ENCODE measurements around the gene MPRIP.
"Not testable (repeated sequence)": the region's sequence is repeated elsewhere in the genome, so short reads cannot be mapped to it uniquely, and the experiment has no call there.

The MPRIP gene

DNA sequence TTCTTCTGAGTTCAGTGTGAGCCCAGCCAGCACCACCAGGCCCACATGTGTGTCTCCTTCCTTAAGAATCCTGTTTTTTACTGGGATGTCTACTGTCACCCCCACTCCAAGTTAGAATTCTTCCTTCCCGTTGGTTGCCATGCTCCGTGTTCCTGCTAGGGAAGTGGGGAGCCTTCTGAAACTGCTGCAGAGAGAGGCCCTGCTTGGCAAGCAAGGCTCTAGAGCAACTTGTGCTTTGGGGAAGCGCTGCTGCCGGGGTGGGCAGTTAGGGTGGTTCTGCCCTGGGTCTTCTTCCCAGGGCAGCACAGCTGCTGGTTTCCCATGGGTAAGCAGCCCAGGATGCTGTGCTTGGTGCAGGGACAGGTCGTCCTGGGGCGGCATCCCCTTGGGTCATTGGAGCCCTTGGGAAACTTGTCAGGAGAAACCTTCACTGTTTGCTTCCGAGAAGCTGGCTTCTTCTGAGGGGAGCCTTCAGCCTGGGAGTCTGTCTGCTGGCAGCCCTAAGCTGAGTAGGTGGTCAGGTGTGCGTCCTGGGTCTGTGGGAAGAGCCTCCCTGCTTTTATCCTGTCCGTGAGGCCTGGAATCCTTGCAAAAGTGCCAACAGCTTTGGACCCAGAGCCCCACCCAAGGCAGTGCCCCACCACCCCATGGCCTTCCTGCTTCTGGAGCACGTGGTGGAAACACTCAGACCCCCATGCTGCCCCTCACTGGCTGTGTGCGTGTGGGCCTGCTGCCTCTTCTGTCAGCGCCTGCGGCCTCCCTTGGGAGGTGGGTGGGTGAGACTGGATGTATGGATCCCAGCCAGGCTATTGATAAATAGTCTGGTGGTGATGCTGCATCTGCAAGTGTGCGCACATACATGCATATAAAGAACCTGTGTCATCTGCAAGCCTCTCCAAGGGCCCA, 92.0 kb downstream of the MPRIP start:
- no peak for DNase-seq

DNA sequence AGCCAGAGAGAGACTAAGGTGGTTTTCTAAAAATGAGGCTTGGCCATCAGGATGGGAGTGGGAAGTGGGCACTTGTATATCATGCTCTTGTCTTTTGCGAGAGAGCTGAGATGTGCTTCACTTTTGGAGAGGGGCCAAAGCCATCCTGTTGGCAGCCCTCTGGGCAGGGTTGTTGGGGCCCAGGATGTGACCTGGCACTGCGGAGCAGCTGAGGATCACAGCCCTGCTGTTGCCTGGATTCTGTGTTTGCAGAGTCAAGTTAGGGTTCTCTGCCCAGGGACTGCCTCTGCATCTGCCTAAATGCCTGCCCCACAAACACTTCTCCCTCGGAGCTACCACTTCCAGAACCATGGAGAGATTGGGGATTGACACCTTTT, 92.7 kb downstream of the MPRIP start:
- DNase-seq, result no peak

DNA sequence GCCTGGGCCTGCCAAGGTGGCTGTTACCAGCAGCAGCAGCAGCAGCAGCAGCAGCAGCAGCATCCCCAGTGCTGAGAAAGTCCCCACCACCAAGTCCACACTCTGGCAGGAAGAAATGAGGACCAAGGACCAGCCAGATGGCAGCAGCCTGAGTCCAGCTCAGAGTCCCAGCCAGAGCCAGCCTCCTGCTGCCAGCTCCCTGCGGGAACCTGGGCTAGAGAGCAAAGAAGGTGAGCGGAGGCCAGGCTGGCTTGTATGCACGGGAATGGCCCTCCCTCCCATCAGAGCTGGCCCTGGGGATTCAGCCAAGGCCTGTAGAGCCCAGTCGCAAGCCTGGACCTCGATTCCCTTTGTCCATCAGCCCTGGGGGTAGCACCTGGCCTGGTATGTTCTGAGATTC, 94.0 kb downstream of the MPRIP start:
- DNase-seq, result not testable (repeated sequence)

DNA sequence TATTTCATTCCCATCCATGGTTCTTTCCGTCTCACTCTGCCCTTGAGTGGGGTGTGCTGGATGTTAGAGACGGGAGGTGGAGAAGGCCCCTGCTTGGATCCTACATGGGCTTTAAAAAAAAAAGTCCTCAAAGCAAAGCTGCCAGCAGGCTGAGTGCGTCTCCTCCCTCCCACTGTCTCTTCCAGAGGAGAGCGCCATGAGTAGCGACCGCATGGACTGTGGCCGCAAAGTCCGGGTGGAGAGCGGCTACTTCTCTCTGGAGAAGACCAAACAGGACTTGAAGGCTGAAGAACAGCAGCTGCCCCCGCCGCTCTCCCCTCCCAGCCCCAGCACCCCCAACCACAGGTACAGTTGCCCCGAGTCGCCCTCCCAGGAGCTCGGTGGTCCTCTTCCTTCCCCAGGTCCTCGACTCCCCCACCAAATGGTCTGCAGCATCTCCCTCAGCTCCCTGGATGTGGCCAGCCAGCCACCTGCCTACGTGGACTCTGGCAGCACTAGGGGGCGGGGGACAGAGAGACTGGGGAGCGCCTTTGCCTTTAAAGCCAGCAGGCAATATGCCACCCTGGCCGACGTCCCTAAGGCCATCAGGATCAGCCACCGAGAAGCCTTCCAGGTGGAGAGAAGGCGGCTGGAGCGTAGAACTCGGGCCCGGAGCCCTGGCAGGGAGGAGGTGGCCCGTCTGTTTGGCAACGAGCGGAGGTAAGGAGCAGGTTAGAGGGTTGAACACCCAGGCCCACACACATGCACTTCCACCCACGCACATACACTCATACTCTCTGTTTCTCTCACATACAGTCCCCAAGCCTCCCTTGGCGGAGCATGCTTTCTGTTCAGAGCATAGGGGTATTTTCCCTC, 95.7 kb downstream of the MPRIP start:
- no peak for DNase-seq

DNA sequence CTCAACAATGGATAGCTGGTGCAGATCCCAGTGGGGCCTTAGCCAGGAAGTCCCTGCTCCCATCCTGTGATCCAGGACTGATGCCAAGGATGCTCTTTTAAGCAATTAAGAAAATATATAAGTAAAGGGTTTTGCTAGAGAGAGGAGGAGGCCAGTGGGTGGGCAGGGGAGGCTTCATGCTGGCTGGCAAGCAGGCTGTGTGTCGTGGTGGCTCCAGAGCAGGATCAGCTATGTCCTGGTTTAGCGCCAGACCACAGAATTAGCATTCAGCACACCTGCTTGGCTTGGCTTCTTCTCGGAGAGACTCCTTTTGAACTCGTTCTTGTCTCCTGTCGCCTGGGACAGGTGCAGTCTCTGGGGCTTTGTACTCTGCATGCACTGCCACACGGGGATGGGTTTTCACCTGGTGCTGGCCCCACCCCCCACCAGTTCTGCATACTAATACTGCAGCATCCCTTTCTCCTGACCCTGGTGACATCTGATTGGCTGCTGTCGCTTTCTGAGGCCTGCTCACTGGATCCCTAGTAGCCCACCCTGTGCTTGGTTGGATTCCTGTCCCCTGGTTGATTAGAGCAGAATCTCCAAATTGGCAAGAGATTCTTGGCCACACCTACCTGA, 97.8 kb downstream of the MPRIP start:
- DNase-seq, result no peak

DNA sequence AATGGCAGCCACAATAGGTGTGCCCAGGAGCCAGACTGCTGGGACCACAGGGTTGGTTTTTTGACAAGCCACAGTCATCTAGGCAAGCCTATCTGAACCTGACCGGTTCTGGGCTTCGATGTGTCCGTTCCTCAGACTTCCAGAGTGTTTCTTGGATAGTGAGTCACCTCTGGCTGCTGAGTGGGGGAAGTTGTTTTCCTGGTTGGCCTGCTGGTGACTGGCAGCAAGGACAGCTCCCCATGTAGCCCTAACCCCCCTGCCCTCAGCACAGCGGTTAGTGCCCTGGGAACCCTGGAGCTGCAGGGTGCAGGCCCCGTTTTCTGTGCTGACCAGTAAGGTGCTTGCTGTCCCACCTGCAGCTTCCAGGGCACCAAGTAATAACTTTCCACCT, 98.3 kb downstream of the MPRIP start:
- no peak for DNase-seq

DNA sequence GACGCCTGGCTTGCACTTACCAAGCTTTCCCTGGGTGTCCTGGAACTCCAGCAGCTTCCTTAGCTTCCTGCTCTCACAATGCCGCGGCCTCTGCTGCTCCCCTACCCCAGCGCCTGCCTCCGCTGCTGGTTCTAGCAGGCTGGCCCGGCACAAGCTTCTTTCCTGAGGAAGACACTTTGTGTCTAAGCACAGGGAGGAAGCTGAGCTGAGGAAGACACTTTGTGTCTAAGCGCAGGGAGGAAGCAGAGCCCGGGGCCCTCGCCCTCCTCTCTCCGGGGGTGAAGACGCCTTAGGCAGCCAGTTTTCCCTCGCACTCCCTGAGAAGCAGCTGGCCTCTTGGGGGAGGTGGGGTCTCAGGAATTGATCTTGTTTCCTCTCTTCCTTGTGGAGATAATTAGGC, 99.0 kb downstream of the MPRIP start:
- DNase-seq, result no peak

DNA sequence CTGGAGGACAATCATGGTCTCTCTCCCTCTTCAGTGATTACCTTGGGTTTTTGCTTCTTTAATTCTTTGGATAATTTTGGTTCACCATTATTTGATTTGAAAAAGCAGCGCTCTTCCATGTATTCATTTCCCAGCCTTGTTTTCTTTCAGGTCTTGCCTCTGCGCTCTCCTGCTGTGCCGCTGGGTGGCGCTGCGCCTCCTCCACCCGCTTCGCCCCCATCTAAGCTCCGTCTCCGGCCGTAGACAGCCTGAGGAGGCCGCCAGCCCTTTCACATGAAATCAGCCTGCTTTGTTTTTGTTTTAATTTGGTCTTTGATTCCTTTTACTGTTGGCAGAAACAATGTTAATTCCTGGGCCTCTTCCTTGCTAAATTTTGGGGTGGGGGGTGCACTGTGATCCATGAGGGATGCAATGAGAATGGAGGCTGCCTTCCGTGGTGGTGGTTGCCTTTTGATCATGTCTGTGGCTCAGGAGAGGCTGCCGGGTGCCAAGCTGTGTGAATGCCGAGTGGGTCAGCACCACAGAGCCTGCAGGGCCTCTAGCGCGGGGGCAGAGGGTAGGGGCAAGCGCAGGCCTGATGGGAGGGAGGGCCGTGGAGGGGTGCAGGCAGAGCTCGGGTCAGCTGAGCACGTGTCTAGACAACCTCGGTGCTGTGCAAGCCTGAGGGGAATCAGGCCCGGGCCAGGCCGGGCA, 99.7 kb downstream of the MPRIP start:
- DNase-seq, result peak; percentile 36

DNA sequence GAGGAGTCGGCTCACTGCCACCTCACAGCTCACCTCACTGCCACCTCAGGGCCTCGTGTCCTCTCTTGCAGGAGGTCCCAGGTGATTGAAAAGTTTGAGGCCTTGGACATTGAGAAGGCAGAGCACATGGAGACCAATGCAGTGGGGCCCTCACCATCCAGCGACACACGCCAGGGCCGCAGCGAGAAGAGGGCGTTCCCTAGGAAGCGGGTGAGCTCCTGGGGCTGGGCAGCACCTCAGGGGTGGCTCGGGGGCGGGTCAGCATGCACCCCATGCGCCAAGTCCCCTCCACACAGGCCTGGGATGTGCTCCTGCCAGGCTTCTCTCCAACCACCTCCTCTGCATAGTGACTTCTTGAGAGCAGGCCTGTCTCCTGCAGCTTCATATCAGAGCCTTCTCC, 100.3 kb downstream of the MPRIP start:
- no peak for DNase-seq

DNA sequence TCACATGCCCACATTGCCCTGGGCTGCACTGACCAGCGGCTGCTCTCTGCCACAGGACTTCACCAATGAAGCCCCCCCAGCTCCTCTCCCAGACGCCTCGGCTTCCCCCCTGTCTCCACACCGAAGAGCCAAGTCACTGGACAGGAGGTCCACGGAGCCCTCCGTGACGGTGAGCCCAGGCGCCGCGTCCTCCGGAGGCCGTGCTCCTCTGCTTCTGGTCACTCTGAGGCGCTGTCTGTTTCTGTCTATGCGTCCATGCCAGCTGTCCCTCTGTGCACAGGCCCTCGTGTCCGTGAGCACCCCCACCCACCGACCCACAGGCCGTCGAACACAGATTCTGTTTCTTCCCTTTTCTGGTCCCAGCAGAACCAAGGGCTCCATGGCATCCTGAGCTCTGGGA, 101.2 kb downstream of the MPRIP start:
- DNase-seq, result no peak

DNA sequence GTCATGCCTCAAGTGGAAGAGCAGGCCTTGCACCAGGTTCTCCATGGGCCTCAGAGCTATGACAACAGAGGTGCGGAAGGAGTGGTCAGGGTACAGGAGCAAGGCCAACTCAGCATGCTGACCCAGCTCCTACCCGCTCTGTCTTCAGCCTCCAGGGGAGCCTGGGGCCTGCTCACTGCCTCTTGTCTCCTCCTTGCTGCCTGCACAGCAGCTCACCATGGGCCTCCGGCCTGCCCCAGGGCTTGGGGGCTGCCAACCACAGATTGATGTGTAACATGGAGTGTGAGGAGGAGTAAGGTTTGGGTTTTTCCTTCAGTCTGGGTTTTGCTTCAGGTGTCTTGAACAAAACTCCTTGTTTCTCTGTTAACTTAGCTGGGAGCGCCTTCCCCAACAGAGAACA, 101.8 kb downstream of the MPRIP start:
- no peak for DNase-seq

DNA sequence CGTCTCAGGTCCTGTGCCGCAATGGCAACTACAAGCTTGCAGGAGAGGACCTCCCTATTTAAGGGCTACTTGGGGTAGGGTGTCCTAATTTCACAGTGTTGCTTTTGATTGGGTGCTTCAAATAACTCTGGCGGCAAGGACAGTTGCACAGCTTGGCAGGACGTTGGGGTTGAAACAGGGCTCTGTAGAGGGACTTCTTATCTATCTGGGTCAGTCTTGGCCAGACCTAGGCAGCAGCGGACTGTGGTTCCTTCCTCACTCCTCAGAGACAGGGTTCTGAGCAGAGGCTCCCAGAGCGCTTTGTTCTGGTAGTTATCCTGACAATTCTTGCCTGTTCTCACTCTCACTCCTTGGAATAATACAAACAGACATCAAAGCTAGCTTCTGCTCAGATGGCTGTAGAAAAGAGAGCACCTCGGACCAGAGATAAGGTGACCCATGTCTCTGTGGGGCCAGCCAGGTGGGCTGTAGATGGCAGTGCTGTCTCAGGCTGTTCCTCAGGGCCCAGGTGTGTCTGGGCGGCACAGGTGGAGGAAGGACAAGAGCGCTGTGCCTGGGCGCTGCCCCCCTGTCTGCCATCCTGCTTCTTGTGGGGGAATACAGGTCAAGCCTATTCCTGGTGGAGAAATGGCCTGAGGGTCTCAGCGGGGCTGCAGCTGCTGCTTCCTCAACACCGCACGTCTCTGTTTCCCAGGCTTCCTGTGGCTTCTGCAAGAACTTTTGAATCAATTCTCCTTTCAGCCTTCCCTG, 102.8 kb downstream of the MPRIP start:
- DNase-seq, result peak; percentile 64

DNA sequence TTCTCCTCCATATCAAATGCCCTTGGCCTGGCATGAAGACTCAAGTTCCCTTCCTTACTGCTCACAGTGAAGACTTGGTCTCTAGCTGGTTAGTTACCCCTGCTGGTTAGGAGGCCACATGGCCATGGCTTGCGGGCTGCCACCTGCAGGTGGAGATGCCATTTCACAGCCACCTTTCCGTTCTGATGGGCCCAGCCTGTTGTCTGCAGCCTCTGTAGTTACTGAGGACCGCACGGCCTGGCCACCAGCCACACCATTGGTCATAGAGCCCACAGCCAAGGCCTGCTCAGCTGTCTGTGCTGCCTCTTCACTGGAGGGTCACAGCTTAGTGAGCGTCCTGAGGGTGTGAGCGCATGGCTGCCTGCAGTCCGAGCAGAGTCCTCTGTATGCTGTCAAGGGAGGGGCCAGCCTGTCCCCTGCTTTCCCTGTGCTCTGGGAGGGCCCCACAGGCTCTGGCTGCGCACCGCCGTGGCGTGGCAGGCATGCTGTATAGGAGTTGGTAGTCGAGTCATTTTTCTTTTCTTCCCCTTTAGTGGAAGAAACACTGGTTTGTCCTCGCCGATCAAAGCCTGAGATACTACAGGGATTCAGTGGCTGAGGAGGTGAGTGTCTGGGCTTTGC, 104.6 kb downstream of the MPRIP start:
- DNase-seq, result peak; percentile 50

DNA sequence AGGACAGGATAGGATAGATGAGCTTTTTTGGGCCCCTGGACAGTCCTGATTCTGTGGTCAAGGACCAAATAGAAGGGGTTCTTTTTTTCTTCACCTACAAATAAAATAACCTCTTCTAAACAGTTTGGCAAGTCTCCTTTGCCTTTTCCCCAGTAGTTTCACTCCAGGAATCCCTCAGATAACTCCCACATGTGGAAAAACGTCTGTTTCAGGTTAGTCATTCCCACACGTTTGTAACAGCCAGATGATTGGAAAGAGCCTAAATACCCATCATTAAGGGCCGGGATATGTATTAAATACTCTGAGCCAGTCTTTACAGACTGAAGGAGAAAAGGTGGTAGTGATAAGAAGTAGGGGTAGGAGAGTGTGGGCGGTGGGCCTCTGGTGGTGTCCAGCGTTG, 105.6 kb downstream of the MPRIP start:
- DNase-seq, result no peak

DNA sequence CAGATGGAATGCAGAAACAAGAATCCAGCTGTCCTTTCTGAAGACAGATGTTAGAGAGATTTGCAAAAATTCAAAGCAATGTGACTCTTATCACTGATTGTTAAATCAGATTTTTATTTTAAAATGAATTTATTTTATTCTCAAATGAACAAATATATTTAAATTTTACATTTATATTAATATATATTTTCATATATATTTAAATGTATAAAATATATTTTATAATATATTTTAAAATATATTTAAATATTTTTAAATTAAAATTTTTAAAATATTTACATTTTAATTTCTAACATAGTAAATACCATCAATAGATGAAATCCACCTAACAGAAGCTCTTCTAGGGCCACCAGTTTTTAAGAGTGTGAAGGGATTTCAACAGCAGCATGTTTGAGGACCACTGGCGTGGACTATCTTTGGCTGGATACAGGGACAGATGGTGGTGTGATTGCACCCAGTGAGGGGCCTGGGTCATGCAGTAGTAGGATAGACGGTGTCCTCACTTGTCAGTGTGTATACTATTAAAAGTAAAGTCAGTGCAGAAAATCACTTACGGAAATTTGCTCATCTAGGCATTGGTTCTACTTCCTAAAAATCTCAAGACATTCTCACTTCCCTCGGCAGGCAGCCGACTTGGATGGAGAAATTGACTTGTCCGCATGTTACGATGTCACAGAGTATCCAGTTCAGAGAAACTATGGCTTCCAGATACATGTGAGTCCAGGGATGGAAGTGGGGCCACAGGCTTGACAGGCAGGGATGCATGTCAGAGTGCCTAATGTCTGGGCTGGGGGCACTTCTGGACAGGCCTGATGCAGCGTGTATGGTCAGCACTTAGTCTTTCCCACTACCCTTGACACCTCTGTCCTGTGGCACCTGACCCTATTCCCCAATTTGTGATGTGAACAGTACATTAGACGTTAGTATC, 107.5 kb downstream of the MPRIP start:
- no peak for DNase-seq

DNA sequence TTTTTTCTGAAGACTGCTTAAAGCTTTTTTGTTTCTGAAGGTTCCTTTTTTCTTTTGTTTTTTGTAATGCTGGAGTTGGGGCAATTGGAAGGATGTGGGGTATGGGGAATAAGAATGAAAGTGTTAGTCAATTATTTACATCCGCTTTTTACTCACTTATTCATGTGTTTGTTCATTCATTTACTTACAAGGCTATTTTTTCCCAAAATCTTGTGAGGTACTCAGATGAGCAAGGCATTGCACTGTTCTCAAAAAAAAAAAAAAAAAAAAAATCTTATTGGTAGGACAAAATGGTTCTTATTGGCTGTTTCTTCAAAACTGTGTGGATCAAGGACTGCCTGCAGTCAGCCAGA, 108.2 kb downstream of the MPRIP start:
- DNase-seq, result no peak

DNA sequence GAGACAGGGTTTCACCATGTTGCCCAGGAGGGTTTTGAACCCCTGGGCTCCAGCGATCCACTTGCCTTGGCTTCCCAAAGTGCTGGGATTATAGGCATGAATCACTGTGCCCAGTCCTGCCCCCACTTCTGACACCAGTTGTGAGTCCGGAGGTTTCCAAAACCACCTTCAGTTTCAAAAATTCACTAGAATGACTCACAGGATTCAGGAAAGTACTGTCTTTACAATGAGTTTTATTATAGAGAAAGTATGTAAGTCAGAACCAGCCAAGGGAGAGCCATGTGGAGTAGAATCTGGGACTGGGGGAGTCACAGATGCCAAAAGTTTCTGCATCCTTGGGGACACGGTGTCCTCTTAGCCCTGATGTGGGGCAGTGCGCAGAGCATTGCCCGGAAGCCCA, 108.8 kb downstream of the MPRIP start:
- DNase-seq, result no peak

DNA sequence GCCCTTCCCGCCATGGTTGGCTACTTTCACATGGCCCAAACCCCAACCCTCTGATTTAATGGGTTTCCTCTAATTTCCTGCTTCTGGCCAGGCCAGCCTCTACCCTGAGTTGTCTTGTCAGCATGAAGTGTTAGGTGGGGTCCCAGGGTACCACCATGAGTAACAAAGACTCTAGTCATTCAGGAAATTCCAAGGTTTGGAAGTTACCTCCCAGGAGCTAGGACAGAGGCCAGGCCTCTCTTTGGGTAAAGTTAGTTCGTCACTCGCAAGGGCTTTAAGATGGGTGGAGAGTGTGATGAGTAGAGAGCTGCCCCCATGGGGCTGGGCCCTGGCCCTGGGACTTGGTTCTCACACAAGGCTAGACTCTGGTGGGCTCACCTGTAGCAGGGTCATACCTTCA, 109.3 kb downstream of the MPRIP start:
- DNase-seq, result no peak

DNA sequence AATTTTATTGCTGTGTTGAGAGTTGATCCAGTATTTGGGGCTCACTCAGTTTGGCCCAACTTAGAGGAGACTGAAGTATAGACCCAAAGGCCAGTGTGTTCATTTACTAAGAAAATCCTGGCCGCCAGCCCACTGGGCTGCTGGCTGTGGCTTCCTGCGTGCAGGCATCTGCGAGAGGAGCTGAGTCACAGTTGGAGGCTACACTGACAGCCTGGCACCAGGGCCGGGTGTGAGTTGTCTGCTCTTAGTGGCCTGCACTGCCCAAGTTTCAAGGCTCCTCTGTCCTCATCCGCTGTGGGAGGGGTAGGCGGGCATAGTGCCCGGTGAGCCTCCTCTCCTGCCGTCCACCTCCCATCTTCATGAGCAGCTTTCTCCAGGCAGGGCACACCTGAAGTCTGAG, 109.7 kb downstream of the MPRIP start:
- DNase-seq, result peak; percentile 73

DNA sequence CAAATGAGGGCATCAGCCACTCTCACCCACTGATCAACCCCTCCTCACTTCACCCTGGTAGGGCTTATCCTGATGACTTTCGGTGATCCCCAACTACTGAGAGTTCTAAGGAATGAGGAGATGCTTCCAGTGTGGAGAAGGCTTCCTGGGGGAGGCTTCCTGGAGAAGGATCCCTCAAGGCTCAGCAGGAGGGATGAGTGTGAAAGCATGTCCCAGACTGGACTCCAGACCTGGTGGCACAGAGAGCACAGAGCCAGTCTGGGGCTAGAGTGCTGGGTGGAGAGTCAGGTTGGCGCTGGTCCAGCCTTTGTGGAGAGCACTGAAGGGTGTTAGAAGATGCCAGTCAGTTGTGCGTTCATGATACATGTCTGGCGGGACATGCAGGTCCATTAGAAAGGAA, 110.1 kb downstream of the MPRIP start:
- DNase-seq, result peak; percentile 41

DNA sequence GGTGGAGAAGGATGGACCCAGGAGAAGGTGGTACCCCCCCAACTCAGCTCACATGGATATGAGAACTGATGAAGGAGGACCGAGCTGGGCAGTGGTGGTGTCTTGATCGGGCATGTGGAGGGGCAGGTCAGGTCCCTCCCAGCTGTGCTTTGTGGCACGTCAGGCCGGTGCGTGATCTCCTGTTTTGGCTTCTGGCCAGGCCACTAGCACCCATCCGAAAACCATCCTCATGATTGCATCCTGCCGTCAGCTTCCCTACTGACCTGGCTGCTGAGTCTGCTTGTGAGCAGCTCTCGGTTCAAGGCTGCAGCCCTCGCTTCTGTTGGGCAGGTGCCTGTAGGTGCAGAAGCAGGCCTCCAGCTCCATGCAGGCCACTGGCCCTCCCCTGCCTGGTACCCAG, 110.8 kb downstream of the MPRIP start:
- DNase-seq, result no peak
